Activated T-helper 9 cell treated with anti-CD3 and anti-CD28 coated beads, Interleukin-2, amount 50 U/mL, for 16 hours (primary cell): Measurements from ENCODE around the gene LSM2.
"Not testable (repeated sequence)": the region's sequence is repeated elsewhere in the genome, so short reads cannot be mapped to it uniquely, and the experiment has no call there.

Experiments used
- DNase-seq: peaks from one replicate; pipeline ENCODE4 v3.0.0-alpha.2; 2020; ENCODE audit warnings: low read depth

Gene LSM2

DNA sequence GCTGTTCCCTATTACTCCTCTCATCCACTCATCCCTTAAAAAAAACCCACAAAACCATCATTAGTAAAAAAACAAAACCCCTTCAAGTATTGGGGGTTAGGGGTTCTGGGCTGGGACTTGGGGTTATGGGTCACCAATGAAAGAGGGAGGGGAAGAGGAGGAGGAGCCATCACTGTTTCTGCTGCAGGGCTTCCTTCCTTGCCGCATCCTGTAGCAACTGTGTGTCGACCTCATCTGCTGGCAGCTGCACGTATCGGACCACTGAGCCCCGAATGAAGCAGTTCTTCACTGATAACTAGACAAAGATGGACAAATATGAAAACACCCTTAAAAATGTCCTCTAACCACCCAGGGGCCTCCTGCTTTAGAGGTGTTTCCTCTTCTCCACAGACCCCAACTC is 9.2 kb downstream of the LSM2 start:
- no peak for DNase-seq

DNA sequence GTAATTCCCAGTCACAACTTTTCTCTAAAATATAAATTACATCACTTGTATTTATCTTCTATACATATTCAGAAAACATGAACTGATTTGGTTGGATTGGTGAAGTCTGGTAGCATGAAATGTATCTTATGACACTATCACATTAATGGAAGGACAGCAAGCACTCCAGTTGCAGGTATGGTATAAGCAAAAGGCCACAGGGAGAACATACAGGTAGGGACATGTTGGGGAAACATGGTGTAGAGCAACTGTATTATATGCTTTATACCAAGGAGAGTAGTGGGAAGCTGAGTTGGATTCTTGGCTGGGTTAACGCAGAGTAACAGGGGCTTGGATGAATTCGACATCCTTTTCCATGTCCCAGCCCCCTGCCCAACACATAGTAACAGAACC is 9.8 kb downstream of the LSM2 start:
- DNase-seq, result no peak

DNA sequence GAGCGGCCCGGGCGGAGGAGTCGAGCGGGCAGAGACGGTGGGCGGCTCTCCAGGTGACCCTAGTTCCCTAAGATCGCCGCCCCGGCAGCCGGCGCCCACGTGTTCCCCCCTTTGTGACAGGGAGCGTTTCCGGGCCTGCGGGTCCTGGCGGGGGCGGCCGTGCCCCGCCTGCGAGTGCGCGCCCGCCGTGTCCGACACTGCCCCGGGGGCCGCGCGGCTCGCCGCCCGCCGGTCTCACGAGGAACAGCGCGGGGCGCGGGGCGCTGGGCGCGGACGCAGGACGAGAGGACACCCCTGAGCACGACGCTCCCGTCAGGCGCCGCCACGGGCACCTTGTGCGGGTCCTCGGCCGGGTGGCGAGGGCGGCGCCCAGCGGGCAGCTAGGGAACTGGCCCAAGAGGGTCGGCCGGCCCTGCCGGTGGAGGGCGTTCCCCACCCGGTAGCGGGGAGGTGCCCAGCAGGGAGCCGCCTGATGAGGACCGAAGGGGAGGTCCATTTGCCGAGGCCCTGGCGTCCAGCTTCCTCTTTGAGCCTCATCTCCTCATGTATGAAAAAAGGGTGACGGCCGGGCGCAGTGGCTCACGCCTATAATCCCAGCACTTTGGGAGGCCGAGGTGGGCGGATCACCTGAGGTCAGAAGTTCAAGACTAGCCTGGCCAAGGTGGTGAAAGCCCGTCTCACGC is 11.0 kb downstream of the LSM2 start, which contains the start of gene VARS1:
Gene VARS1, minus strand, starts transcription at position 137 of the 683 bp plus-strand sequence. CDS start 535 bp downstream, outside the sequence.
- peak; percentile 77 for DNase-seq

DNA sequence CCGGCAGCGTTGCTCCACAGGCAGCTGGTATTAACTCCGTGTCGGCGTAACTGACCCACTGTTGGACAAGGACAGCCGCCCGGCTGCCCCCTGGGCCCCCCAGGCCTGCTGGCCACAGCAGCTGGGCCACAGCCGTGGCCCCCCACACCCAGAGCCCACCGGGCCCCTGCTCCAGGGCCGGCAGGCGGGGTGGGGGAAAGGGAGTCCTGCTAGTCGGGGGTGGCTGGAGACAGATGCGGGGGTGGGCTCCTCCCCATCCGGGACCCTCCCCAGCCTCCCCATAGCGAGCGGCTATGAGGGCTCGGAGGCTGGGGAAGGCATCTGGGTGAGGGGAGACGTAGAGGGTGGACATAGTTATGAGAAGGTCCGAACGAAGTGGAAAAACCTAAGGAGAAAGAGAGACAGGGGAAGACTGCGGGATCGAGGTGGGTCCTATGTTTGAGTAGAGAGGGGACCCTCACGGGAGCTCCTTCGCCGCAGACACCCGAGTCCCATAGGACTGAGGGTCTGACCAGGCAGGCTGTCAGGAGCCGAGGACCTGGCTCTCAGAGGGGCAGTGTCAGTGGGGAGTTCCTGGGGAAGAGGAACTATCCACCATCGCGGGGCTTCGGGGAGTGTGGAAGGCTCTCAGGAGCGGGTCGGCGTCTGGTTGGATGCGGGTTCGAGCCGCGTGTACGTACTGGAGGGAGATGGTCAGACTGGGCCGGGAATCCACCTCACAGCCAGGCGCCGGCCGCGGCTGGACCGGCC is 11.7 kb downstream of the LSM2 start:
- DNase-seq, result no peak

DNA sequence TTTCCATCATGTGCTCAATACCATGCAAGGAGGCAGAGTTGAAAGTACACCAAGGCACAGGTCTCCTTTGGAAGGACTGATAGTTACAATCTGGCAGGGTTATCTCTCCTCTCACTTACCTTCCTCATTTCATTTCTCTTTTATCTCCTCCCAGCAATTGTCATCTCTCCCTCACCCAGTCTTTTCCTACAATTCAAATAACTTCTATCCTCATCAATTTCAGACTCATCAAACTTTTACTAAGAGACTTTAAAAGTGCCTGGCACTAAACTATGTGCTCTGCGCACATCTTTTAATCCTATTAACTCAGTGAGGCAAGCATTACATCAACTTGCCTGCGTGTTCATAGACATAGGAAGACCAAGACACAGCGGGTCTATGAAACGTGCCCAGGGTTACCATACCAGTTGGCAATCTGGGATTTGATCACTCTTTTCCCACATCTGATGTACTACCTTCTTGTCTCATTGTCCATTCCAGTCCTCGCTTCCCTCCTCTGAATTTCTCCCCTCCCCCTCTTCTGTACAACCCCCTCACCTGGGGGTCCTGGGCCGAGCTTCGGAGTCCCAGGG is 12.4 kb downstream of the LSM2 start:
- DNase-seq, result no peak

DNA sequence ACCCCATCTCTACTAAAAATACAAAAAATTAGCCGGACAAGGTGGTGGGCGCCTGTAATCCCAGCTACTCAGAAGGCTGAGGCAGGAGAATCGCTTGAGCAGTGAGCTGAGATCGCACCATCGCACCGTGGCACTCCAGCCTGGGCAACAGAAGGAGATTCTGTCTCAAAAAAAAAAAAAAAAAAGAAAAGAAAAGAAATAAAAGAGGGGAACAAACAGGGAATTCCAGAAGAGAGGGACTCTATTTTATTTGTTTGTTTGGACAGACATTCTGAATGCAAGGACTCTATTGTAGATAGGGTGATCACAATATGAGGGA is 12.9 kb downstream of the LSM2 start:
- not testable (repeated sequence) for DNase-seq

DNA sequence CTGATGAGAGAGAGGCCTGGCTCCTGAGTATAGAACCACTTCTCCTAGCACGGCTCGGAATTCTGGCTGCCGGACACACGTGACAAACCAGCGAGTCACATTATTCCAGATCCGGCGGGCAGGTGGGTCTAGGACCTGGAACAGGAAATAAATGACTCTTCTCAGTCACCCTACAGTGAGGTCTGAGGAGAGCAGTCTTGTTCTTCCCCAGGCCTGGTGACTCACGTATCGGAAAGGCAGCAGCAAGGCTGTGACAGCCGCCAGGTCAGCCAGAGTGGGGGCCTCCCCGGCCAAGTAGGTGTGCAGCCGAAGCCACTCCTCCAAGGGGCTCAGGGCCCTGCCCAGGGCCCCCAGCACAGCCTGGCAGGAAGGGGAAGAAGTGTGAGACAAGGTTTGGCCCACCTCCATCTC is 14.0 kb downstream of the LSM2 start:
- DNase-seq, result no peak

DNA sequence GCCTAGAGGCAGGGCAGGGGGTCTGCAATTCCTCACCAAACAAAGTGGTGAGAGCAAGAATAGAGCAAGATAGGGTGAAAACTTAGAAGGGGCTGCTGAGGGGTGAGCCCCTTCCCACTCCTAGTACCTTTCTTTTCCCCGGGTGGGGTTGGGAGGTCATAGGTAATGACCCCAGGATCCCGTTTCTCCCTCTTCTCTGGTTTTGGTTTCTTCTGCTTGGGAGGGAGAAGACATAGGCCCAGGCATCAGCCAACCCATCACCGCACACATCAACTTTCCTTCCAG is 14.7 kb downstream of the LSM2 start:
- no peak for DNase-seq

DNA sequence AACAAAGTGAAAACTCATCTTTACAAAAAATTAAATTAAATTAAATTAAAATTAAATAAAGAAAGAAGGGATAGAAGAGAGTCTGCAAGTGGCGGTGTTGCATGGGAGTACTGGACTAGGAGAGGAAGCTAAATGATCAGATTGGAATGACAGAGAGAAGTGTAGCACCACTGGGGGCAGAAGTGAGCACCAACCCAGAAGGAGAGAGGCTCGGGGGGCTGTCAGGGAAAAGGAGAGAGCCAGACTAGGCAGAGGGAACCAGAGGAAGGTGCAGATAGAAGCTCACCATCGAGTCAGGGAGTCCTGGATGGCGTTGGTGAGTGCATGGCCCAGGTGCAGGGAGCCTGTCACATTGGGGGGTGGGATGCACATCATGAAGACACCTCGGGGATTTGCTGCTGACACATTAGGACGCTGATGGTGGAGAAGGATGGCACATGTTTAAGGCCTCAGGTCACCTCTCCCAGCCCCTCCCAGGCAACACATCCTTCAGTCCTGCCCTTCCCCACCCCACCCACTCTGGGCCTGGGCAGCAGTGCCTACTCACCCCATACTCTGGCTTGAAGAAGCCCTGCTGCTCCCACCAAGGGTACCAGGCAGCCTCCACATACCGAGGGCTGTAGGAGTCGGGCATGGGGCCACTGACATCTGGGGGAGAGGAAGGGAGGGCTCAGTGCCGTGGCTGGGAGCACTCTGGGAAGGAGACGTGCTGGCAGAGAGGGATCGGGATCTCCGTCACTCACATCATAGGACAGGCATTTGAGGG is 15.3 kb downstream of the LSM2 start:
- no peak for DNase-seq

DNA sequence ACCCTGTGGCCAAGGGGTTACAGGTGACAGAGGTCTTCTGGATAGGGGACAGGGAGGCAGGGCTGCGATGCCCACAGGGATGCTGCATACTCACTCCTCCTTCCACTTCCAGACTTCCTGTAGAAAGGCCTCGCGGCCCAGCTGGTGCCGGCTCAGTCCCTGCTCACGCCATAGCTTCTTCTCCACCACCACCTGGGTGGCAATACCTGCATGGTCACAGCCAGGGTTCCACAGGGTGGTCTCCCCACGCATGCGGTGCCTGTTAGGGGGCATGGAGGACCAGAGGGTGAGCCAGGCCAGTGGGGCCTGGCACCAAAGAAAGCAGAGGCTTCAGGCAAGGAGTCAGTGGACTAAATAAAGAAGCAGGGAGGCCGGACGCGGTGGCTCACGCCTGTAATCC is 21.3 kb downstream of the LSM2 start:
- no peak for DNase-seq

DNA sequence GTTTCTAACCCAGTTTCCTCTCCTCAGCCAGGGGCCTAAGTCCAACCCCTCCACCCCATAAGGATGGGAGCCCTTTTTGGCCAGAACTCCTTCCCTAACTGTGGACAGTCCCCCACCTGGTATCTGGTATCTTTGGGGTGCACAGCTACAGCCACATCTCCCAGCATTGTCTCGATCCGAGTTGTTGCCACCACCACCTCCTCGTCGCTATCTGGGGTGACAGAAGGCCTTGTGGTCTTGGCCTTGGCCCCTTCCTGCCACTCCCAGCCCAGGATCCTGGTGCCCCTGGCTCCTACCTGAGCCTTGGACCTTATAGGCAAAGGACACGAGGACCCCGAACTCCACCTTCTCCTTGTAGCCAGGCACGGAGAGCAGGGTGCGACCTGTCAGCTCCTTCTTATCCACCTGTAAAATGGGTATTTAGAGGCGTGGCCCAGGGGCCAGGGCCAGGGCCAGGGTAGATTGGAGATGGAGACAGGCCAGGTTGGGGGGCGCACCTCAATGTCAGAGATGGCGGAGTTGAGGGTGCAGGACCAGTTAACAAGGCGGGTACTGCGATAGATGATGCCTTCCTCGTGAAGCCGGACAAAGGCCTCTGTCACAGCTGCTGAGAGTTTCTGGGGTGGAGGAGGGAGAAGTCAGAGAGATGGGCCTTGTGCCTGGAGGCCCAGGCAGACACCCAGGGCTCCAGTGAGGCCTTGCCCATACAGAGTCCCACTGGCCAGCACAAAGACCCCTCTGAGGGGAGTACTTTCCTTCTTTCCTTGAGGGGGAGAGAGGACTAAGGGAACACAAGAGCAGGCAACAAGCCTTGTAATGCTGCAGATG is 22.5 kb downstream of the LSM2 start:
- DNase-seq, result no peak

DNA sequence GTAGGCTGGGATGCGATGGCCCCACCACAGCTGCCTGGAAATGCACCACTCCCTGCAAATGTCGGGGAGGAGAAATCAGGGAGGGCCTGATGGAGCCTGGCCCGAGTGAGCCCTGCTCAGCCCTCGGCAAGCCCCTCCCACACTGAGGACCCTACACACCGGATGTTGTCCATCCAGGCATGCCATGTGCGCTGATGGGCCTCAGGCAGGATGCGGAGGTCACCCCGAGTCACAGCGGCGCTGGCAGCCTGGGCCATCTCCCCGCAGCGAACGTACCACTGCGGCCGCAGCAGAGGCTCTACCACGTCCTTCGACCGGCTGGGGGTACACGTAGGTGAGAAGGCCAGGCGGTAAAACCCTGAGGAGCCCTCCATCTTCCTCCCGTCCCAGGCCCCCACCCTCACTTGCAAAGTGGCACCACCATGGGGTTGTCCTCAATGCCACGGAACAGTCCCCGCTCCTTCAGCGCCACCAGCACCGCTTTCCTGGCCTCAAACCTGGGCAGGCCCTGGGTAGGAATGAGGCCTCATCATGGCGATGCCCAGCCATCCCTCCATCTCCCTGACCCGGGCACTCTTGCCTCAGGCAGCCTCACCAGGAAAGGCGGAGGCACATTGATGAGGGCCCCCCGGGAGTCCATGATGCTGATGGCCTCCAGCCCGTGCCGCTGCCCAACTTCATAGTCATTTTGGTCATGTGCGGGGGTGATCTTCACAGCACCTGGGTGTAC is 24.5 kb downstream of the LSM2 start:
- DNase-seq, result no peak

DNA sequence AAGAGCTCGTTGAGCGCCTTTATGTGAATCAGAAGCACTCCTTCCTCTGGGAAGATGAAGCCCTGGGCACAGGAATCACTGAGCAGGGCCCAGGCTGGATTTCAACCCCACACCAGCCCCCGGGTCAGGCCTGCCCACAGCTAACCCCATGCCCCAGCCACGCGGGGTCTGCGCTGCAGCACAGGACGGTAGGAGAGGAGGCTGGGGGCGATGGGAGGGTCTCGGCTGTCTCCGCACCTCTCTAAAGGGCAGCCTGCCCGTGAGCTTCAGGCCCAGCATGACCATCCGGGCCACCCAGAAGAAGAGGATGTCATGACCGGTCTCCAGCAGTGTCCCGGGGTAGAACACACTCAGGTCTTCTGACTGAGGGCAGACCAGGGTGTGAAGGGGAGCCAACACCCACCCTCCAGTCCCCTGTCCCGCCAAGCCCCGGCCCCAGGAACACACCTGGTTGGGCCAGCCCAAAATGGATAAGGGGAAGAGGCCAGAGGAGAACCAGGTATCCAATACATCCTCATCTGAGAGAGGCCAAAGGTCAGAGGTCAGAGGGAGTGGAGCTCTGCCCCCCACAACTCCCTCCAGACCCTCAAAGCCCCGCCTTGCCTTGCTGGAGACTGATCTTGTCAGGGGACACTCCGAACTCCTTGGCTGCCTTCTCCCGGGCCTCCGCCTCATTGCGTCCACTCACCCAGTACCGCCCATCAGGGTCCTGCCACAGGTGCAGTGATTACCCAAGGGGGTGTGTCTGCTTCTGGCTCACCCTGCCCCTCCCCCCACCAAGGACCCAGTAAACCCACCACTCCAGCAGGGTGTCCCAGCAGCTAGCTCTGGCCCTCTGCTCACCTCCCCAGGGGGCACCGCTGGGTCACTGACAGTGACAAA is 25.3 kb downstream of the LSM2 start:
- DNase-seq, result no peak

DNA sequence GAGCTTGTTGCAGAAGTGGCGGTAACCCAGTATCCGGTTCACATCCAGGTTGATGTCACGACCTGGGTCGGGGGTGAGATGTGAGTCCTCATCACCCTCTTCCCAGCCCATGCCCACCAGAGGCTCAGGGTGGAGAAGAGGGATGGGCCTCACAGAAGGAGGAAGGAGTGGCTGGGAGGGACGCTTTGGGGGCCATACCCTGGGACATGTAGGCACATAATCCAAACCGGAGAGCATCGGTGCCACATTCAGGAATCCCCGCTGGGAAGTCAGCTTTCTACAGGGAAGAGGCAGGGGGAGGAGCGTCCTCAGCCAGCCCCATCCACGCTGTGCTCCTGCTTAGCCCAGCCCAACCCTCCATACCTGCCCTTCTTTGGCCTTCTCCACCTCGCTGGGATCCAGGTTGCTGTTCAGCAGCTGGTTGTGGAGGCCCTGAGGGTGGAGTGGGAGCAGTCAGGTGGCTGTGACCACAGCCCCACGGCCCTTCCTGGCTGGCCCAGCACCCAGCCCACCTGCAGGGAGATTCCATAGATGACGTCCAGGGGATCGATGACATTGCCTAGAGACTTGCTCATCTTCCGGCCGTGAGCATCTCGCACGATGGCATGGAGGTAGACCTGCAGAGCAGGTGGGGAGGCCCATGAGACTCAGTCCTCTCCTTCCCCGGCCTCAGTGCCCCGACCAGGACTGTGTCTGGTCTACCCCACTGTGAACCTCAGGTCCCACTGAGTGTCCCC is 26.1 kb downstream of the LSM2 start:
- no peak for DNase-seq

DNA sequence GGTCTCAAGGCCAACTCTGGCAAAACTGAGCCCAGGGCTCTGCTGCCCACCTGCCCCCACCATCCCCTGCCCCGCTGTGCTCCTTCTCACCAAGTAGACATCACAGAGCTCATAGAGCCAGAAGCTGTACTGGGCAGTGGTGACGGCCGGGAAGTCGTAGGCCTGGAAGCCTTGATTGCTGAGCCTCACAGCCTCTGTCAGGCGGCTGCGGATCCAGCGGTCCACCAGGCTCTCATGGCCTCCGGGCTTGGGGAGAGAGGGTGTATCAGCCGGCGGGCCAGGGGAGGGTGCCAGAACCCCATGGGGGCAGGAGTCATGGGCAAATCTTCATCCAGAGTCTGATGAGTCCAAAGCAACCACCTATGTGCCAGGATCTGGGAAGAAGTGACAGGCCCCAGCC is 26.9 kb downstream of the LSM2 start:
- DNase-seq, result no peak

DNA sequence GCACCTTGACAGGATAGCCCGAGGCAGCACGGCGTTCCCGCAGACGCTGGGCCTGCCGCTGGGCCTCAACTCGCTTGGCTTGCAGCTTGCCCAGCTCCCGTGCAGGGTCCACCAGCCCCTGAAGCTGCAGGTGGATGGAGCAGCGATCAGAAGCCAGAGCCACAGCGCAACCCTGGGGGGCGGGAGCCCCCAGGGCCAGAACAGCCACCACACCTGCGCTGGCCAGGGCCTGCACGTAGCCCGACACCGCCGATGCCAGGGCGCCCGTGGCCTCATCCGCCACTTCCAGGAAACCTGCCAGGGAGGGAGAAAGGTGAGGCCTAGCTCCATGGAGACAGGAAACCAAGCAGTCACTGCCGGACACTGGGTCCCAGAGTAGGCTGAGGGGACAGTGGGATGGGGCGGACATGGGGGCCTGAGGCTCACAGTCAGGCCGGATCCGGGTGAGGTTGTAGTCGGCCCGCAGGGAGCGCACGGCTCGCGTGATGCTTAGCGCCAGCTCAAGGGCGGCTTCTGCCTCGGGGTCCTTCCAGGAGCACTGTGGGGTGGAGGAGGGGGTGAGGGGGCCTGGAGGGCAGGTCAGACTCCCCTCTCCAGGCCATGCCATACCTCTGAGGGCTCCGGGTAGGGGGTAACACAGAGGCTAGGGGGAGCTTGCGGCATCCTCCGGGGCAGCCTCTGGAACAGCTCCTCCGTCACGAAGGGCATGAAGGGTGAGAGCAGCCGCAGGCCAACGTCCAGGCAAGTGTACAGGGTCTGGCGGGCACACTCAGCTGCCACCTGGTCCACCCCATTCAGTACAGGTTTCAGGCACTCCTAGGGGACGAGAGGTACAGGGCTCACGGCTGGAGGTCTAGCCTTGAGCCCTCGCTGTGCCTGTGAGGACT is 27.5 kb downstream of the LSM2 start:
- no peak for DNase-seq

DNA sequence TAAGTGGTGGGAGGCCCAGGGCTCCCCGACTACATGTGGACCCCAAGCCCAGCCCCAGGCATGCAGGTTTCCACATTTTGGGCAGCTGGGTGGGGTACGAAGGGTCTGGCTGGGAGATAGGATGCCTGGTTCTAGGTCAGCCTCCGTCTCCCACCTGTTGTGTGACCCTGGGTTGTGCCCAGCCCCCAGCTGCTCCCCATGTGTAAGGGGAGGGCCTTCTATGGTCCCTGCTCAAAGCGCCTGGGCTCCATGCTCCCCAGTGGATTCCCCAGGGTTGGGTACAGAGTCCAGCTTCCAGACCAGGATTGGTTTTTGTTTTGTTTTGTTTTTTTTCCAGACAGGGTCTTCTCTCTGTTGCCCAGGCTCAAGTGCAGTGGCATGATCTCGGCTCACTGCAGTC is 28.6 kb downstream of the LSM2 start:
- no peak for DNase-seq

DNA sequence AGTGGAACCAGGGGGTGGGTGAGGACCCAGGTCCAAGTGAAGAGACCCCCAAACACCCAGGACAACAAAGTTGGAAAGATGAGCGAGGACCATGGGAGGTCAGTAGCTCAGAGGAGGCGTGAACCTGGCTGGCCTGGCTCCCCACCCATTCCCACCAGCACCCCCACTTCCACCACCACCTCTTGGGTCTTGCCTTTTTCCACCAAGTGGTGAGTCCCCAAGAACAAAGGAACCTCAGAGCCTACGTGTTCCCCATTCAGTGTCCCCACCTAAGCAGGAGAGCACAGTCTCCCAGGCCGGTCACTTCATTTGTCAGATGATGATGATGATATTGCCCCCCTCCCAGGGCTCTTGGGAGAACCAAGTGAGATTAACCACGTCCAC is 29.1 kb downstream of the LSM2 start:
- DNase-seq, result no peak
